ENCODE results near the gene NBAS. TPM values are rescaled to one million over a fixed set of nuclear protein-coding genes. Genes with fewer than 3 reads are reported as not detected.

NBAS gene
- total and polyA plus RNA-seq, 9 of the 15 experiments (the other 6 are each of a cell fraction or from before 2014, with no cell fraction given) = 15.3 to 94.4 (median 69.9) TPM

GRCh38 chr2:15212249-15212648 lies 348.9 kb downstream of the NBAS start:
- H3K9ac ChIP-seq (ENCODE audit: insufficient read depth in 1 of 2, low read depth in 2 of 2, low read length in 2 of 2) = no peak overlapping the region
- peak; percentile 45 for ATAC-seq
- H3K9me3 ChIP-seq (replicated peaks; ENCODE audit: control insufficient read depth, insufficient read depth, low read depth, low read length) = 0 out of 2 replicates have a peak, but pooled peaks cover 1% of the 10 kb centered on the region
- no peak overlapping the region for H3K27ac ChIP-seq (ENCODE audit: extremely low read depth, low read depth, low read length)
- ChIA-PET POLR2A (interaction anchor here (0.6 kb wide), 1 partner anchor 82 kb away, joined by 3 read pairs; no protein-coding TSS in a partner anchor), CTCF (ENCODE audit: low intra/inter-chr PET ratio) (no interaction called here)
- TF ChIP-seq TAF7 (tag; IDR thresholded peaks at IDR 0.05) = no peak
- TF ChIP-seq, protein P1, sequence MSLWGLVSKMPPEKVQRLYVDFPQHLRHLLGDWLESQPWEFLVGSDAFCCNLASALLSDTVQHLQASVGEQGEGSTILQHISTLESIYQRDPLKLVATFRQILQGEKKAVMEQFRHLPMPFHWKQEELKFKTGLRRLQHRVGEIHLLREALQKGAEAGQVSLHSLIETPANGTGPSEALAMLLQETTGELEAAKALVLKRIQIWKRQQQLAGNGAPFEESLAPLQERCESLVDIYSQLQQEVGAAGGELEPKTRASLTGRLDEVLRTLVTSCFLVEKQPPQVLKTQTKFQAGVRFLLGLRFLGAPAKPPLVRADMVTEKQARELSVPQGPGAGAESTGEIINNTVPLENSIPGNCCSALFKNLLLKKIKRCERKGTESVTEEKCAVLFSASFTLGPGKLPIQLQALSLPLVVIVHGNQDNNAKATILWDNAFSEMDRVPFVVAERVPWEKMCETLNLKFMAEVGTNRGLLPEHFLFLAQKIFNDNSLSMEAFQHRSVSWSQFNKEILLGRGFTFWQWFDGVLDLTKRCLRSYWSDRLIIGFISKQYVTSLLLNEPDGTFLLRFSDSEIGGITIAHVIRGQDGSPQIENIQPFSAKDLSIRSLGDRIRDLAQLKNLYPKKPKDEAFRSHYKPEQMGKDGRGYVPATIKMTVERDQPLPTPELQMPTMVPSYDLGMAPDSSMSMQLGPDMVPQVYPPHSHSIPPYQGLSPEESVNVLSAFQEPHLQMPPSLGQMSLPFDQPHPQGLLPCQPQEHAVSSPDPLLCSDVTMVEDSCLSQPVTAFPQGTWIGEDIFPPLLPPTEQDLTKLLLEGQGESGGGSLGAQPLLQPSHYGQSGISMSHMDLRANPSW (CRISPR knock-in tag; IDR thresholded peaks at IDR 0.05) = no peak
- TF ChIP-seq ZBTB1 (CRISPR knock-in tag; IDR thresholded peaks at IDR 0.05; ENCODE audit: borderline replicate concordance, low read depth) = no peak
- no peak for TF ChIP-seq ZNF644 (tag; IDR thresholded peaks at IDR 0.05; ENCODE audit: low read depth)
- TF ChIP-seq TBP (optimal IDR thresholded peaks at IDR 0.05; ENCODE audit: low read depth, low read length) = no peak
- no peak for TF ChIP-seq HOXB6 (CRISPR knock-in tag; IDR thresholded peaks at IDR 0.05; ENCODE audit: borderline replicate concordance)
- TF ChIP-seq CAMTA2 (CRISPR knock-in tag; conservative IDR thresholded peaks at IDR 0.05) = no peak
- TF ChIP-seq IFI16 (CRISPR knock-in tag; IDR thresholded peaks at IDR 0.05) = no peak
- TF ChIP-seq KDM4B (IDR thresholded peaks at IDR 0.05; ENCODE audit: borderline replicate concordance in 2 of 2, low read depth in 1 of 2) = no peak
- no peak for TF ChIP-seq THAP12 (CRISPR knock-in tag; IDR thresholded peaks at IDR 0.05)
- TF ChIP-seq DPF2 (IDR thresholded peaks at IDR 0.05) = no peak
- TF ChIP-seq MCM3 (IDR thresholded peaks at IDR 0.05) = no peak
- TF ChIP-seq ZNF174 (CRISPR knock-in tag; IDR thresholded peaks at IDR 0.05) = no peak
- no peak for TF ChIP-seq CXXC5 (CRISPR knock-in tag; IDR thresholded peaks at IDR 0.05)
- TF ChIP-seq POU5F1 (IDR thresholded peaks at IDR 0.05; ENCODE audit: borderline replicate concordance, low read depth, low read length, partially characterized antibody) = no peak
- no peak for TF ChIP-seq ZNF76 (CRISPR knock-in tag; IDR thresholded peaks at IDR 0.05; ENCODE audit: borderline replicate concordance)
- no peak for TF ChIP-seq ZNF232 (CRISPR knock-in tag; IDR thresholded peaks at IDR 0.05)
- TF ChIP-seq CHAMP1 (IDR thresholded peaks at IDR 0.05) = no peak
- H3K4me2 ChIP-seq (ENCODE audit: insufficient read depth, low read length) = no peak overlapping the region
- H4K20me1 ChIP-seq (replicated peaks; ENCODE audit: control insufficient read depth, insufficient read depth, low read length) = no peaks in the 10 kb centered on the region
- BruUV-seq (replicated peaks) = no TSS peak
- intact Hi-C loops (cut with micrococcal nuclease) (no loop called here), in situ Hi-C loops (cut with MboI) (no loop called here)
- no peak for FAIRE-seq
- H3K36me3 ChIP-seq (ENCODE audit: control insufficient read depth, insufficient read depth, low read length) = peaks cover 69% of the 10 kb centered on the region
- no peak overlapping the region for H2AFZ ChIP-seq (ENCODE audit: low read depth, low read length)
- no peaks in the 10 kb centered on the region for H3K4me1 ChIP-seq (replicated peaks in 1 of 2; ENCODE audit: control insufficient read depth in 2 of 2, insufficient read depth in 2 of 2, low read length in 2 of 2)
- 86% methylated on average over 6 of the region's 6 CpGs for WGBS (ENCODE audit: insufficient coverage, low coverage, missing lambda C conversion rate)
- DNase-seq (ENCODE audit: extremely low read depth in 1 of 4, low spot score in 3 of 4) = no peak
- no peaks in the 10 kb centered on the region for H3K9me1 ChIP-seq (ENCODE audit: control insufficient read depth, insufficient read depth, low read length)
- H3K4me3 ChIP-seq = no peak overlapping the region
- no peaks in the 10 kb centered on the region for H3K79me2 ChIP-seq (ENCODE audit: control insufficient read depth, insufficient read depth, low read length)
- H3K27me3 ChIP-seq (ENCODE audit: control insufficient read depth in 2 of 2, insufficient read depth in 2 of 2, low read length in 2 of 2) = no peaks in the 10 kb centered on the region

All from K562 (cell line).